GM12878 (cell line): ENCODE data around the gene GABRB1. TPM values are rescaled to one million over a fixed set of nuclear protein-coding genes. Genes with fewer than 3 reads are reported as not detected.

ENCODE experiments used
- ATAC-seq: fragments of 200-7000 bp; cut with Tn5 transposase; 3 replicates; pipeline ENCODE4 v1.9.1; 2020; ENCODE audit warnings: mild to moderate bottlenecking, moderate library complexity
- BruUV-seq: library from RNA; stranded (reverse); fragments of 400-500 nt; replicated peaks from 2 replicates; lab custom pipeline; 2021; lab: Mats Ljungman, UMichigan
- CTCF ChIA-PET: fragments of 300-600 bp; sonication (Branson Sonifier 250); formaldehyde crosslinking; extraction: SDS; loops from one replicate; lab custom pipeline; 2021; ENCODE audit warnings: inconsistent platforms; lab: Yijun Ruan, JAX
- POLR2A ChIA-PET: fragments of 350-600 bp; formaldehyde crosslinking; extraction: SDS; loops from one replicate; lab custom pipeline; 2021; ENCODE audit warnings: inconsistent platforms; lab: Charles Lee
- RAD21 ChIA-PET: fragments of 300-600 bp; sonication (Branson Sonifier 250); formaldehyde crosslinking; loops from one replicate; lab custom pipeline; 2023; ENCODE audit warnings: antibody characterized with exemption; ENCODE audit not compliant: unreplicated experiment; lab: Charles Lee
- SMC1A ChIA-PET: fragments of 300-600 bp; sonication (Branson Sonifier 250); formaldehyde crosslinking; loops from one replicate; lab custom pipeline; 2023; ENCODE audit not compliant: unreplicated experiment, uncharacterized antibody; lab: Charles Lee
- DNase-seq: peaks from one replicate; pipeline ENCODE4 v3.0.0-alpha.2; 2011; ENCODE audit warnings: low read depth, low spot score
- FAIRE-seq: peaks from 3 replicates; lab custom pipeline; 2011; peaks lifted over from hg19 to GRCh38; lab: Jason Lieb, UNC
- H2AFZ ChIP-seq: 2 replicates; pipeline ENCODE4 v1.6.0; 2011; ENCODE audit warnings: low read depth, low read length, control low read depth; ENCODE audit not compliant: control insufficient read depth
- H3K27ac ChIP-seq: 2 replicates; pipeline ENCODE4 v1.5.1; 2011; ENCODE audit warnings: control low read depth; ENCODE audit not compliant: control insufficient read depth, insufficient read depth
- H3K27me3 ChIP-seq, 2 experiments: replicated peaks in 1 of 2; 2 replicates each; pipeline versions ENCODE4 v1.6.0 to v1.6.1; 2011; ENCODE audit warnings: low read length in 1 of 2; ENCODE audit not compliant: control insufficient read depth in 2 of 2, insufficient read depth in 2 of 2
- H3K36me3 ChIP-seq, 2 experiments: 2 replicates each; pipeline ENCODE4 v1.5.1; 2011; ENCODE audit warnings: low read length in 1 of 2; ENCODE audit not compliant: control insufficient read depth in 2 of 2, insufficient read depth in 2 of 2
- H3K4me1 ChIP-seq: 2 replicates; pipeline ENCODE4 v1.6.1; 2011; ENCODE audit warnings: mild to moderate bottlenecking, low read length, moderate library complexity, mixed read lengths; ENCODE audit not compliant: control insufficient read depth, insufficient read depth
- H3K4me2 ChIP-seq: 2 replicates; pipeline ENCODE4 v1.6.0; 2011; ENCODE audit warnings: control low read depth; ENCODE audit not compliant: control insufficient read depth, insufficient read depth
- H3K4me3 ChIP-seq: fragments of 200-600 bp; sonication (generic); 2 replicates; pipeline ENCODE4 v1.5.1; 2016
- H3K79me2 ChIP-seq: 2 replicates; pipeline ENCODE4 v1.6.0; 2011; ENCODE audit warnings: low read length; ENCODE audit not compliant: control insufficient read depth, insufficient read depth
- H3K9ac ChIP-seq: 2 replicates; pipeline ENCODE4 v1.8.0; 2011; ENCODE audit warnings: low read length, control low read depth, mixed read lengths; ENCODE audit not compliant: control insufficient read depth, insufficient read depth
- H3K9me3 ChIP-seq: replicated peaks from 3 replicates; pipeline ENCODE4 v1.5.1; 2011; ENCODE audit warnings: mild to moderate bottlenecking, low read length; ENCODE audit not compliant: control insufficient read depth, insufficient read depth
- H4K20me1 ChIP-seq: 2 replicates; pipeline ENCODE4 v1.6.0; 2011; ENCODE audit not compliant: control insufficient read depth, insufficient read depth
- E2F4 ChIP-seq: IDR thresholded peaks from 2 replicates; pipeline ENCODE4 v1.6.1; 2012; ENCODE audit warnings: low read depth, low read length, improper control_type of control experiment
- ELK1 ChIP-seq: IDR thresholded peaks from 2 replicates; pipeline ENCODE4 v1.6.1; 2012; ENCODE audit warnings: low read depth, low read length, improper control_type of control experiment
- FOXK2 ChIP-seq: fragments of 450-650 bp; IDR thresholded peaks from 2 replicates; pipeline ENCODE4 v1.6.1; 2017; ENCODE audit warnings: mild to moderate bottlenecking, moderate library complexity
- USF1 ChIP-seq: IDR thresholded peaks from 2 replicates; pipeline ENCODE4 v1.6.1; 2011; ENCODE audit warnings: borderline replicate concordance, low read depth, mild to moderate bottlenecking, moderate library complexity, mixed read lengths, low read length; ENCODE audit not compliant: insufficient read depth; ENCODE audit errors: extremely low read length
- ZBTB40 ChIP-seq: fragments of 450-650 bp; IDR thresholded peaks from 2 replicates; pipeline ENCODE4 v1.6.1; 2016; ENCODE audit warnings: mild to moderate bottlenecking, moderate library complexity, borderline replicate concordance
- WGBS: methylation state at CpG from one replicate; pipeline ENCODE4 v1.1.6; 2016; ENCODE audit warnings: low lambda C conversion rate; ENCODE audit not compliant: insufficient replicate concordance, insufficient coverage; ENCODE audit errors: missing lambda C conversion rate; 5-methylcytosine and 5-hydroxymethylcytosine counted together
- in situ Hi-C: fragments of 300-500 bp; cut with MboI; formaldehyde crosslinking; loops from 9 replicates; pipeline ENCODE4 v1.14.3; 2018; ENCODE audit warnings: mixed read lengths
- intact Hi-C: fragments of 100-400 bp; cut with micrococcal nuclease; formaldehyde crosslinking; loops from one replicate; pipeline ENCODE4 v1.14.2; 2022; ENCODE audit not compliant: unreplicated experiment
- polyA plus RNA-seq, 11 experiments: library from polyadenylated mRNA; depleted of rRNA in 4 of 11; unstranded in 6 of 11; stranded (reverse) in 5 of 11; fragments of >200 nt; fragmentation: Nextera tagmentation in 4 of 11; fragmentation: Illumina TruSeq in 1 of 11; extraction: Ambion mirVana in 4 of 11; extraction: Trizol in 1 of 11; gene quantifications; 1 replicate in 1 of 11; 2 replicates in 10 of 11; pipeline versions ENCODE4 v1.2.1 to v1.2.3, GENCODE V29; 2011 to 2016; ENCODE audit warnings: inconsistent platforms in 2 of 11, missing spikeins in 2 of 11, low read depth in 1 of 11
- total RNA-seq, 4 experiments: library from RNA; depleted of rRNA in 3 of 4; stranded (reverse); fragments of >200 nt in 3 of 4; fragmentation: Illumina TruSeq in 1 of 4; extraction: Trizol in 1 of 4; gene quantifications; 2 replicates each; pipeline versions ENCODE4 v1.2.1 to v1.2.3, GENCODE V29; 2013 to 2021

The GABRB1 gene
- total and polyA plus RNA-seq, 10 of the 15 experiments (the other 5 are each of a cell fraction or from before 2014, with no cell fraction given): 0.13 to 0.92 TPM; not detected in 8

- no peak for TF ChIP-seq ZBTB40
These were observed 324.2 kb downstream of the GABRB1 start (continued) for GRCh38 chr4:47355568-47355967.

GRCh38 chr4:47359891-47360290 lies 328.5 kb downstream of the GABRB1 start:
- RAD21 ChIA-PET: no interaction called here
- in situ Hi-C loops: no loop called here
- TF ChIP-seq USF1: no peak
- no peak for TF ChIP-seq ELK1
- TF ChIP-seq FOXK2: no peak
- TF ChIP-seq E2F4: no peak
- TF ChIP-seq, all 136 proteins: peak for 0

More at GRCh38 chr4:47359891-47360290, 328.5 kb downstream of the GABRB1 start:
- Histone ChIP-seq H3K79me2 (no peaks in the 10 kb centered on the region), H3K36me3 (no peaks in the 10 kb centered on the region), H4K20me1 (no peaks in the 10 kb centered on the region; the same call in 1 of the 2 replicates), H3K27me3 (0 out of 4 replicates have a peak, but pooled peaks cover 0 to 3% of the 10 kb centered on the region in 2 experiments), H3K4me3 (no peak overlapping the region), H3K4me2 (no peak overlapping the region), H3K9me3 (no peaks in the 10 kb centered on the region), H2AFZ (no peak overlapping the region), H3K9ac (no peak overlapping the region), H3K4me1 (no peaks in the 10 kb centered on the region), H3K27ac (no peak overlapping the region)
- ChIA-PET CTCF (no interaction called here), POLR2A (no interaction called here), SMC1A (interaction anchor here (0.9 kb wide), 1 partner anchor 237 kb away, joined by 3 read pairs; no protein-coding TSS in a partner anchor)
- DNase-seq (no peak), FAIRE-seq (no peak), ATAC-seq (no peak)
- intact Hi-C loops: no loop called here
- no TSS peak for BruUV-seq
- WGBS: 8% methylated on average over 4 of the region's 4 CpGs
